HL-60 (cell line): ENCODE results near the gene CD8B2.
"Not testable (repeated sequence)": the region's sequence is repeated elsewhere in the genome, so short reads cannot be mapped to it uniquely, and the experiment has no call there.

Experiments
- DNase-seq, 2 experiments: peaks; one replicate each; pipeline ENCODE4 v3.0.0-alpha.2; 2010 to 2020; ENCODE audit warnings: low read depth in 1 of 2, low spot score in 1 of 2
- H3K27ac ChIP-seq: fragments of 250-450 bp; sonication (Bioruptor Pico); replicated peaks from 2 replicates; pipeline ENCODE4 v1.5.1; 2020; ENCODE audit warnings: mild to moderate bottlenecking, moderate library complexity
- H3K27me3 ChIP-seq: fragments of 250-450 bp; sonication (Bioruptor Pico); 2 replicates; pipeline ENCODE4 v1.5.1; 2021; ENCODE audit warnings: mild to moderate bottlenecking, moderate library complexity; ENCODE audit not compliant: insufficient read depth, poor library complexity, severe bottlenecking
- H3K4me3 ChIP-seq: replicated peaks from 2 replicates; pipeline ENCODE4 v1.5.1; 2011; ENCODE audit warnings: mild to moderate bottlenecking, control low read depth, low read length; ENCODE audit not compliant: insufficient read depth
- GABPA ChIP-seq: IDR thresholded peaks from 2 replicates; pipeline ENCODE4 v1.6.1; 2012; ENCODE audit warnings: low read depth
- POLR2AphosphoS5 ChIP-seq: IDR thresholded peaks from 2 replicates; pipeline ENCODE4 v1.6.1; 2012; ENCODE audit warnings: low read depth
- SPI1 ChIP-seq: IDR thresholded peaks from 2 replicates; pipeline ENCODE4 v1.6.1; 2012; ENCODE audit warnings: low read depth, mild to moderate bottlenecking, borderline replicate concordance
- TF ChIP-seq, protein P1 (sequence below): IDR thresholded peaks from one replicate; pipeline ENCODE4 v1.5.1; 2011; ENCODE audit warnings: low read length, control low read depth, inconsistent platforms; ENCODE audit not compliant: insufficient read depth
- TF ChIP-seq, protein P2 (sequence below): IDR thresholded peaks from 2 replicates; pipeline ENCODE4 v1.6.1; 2012; ENCODE audit warnings: low read depth; ENCODE audit not compliant: insufficient replicate concordance

CD8B2 gene

DNA sequence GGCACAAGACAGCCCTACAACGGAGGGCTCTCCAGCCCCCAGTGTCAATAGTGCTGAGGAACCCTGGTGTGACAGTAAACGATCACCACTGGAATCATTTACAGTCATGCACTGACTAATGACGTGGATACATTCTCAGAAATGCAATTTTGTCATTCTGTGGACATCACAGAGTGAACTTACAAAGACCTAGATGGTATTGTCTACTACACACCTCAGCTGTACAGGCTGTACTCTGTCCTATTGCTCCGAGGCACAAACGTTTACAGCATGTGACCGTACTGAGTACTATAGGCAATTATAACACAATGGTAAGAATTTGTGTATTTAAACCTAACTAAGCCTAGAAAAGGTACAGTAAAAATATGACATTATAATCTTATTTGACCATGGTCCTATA lies 67.2 kb downstream of the CD8B2 start:
- H3K4me3 ChIP-seq, result no peak overlapping the region
- TF ChIP-seq SPI1, result no peak
- TF ChIP-seq, protein P1, sequence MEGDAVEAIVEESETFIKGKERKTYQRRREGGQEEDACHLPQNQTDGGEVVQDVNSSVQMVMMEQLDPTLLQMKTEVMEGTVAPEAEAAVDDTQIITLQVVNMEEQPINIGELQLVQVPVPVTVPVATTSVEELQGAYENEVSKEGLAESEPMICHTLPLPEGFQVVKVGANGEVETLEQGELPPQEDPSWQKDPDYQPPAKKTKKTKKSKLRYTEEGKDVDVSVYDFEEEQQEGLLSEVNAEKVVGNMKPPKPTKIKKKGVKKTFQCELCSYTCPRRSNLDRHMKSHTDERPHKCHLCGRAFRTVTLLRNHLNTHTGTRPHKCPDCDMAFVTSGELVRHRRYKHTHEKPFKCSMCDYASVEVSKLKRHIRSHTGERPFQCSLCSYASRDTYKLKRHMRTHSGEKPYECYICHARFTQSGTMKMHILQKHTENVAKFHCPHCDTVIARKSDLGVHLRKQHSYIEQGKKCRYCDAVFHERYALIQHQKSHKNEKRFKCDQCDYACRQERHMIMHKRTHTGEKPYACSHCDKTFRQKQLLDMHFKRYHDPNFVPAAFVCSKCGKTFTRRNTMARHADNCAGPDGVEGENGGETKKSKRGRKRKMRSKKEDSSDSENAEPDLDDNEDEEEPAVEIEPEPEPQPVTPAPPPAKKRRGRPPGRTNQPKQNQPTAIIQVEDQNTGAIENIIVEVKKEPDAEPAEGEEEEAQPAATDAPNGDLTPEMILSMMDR, result no peak
- TF ChIP-seq GABPA, result no peak
- TF ChIP-seq, protein P2, sequence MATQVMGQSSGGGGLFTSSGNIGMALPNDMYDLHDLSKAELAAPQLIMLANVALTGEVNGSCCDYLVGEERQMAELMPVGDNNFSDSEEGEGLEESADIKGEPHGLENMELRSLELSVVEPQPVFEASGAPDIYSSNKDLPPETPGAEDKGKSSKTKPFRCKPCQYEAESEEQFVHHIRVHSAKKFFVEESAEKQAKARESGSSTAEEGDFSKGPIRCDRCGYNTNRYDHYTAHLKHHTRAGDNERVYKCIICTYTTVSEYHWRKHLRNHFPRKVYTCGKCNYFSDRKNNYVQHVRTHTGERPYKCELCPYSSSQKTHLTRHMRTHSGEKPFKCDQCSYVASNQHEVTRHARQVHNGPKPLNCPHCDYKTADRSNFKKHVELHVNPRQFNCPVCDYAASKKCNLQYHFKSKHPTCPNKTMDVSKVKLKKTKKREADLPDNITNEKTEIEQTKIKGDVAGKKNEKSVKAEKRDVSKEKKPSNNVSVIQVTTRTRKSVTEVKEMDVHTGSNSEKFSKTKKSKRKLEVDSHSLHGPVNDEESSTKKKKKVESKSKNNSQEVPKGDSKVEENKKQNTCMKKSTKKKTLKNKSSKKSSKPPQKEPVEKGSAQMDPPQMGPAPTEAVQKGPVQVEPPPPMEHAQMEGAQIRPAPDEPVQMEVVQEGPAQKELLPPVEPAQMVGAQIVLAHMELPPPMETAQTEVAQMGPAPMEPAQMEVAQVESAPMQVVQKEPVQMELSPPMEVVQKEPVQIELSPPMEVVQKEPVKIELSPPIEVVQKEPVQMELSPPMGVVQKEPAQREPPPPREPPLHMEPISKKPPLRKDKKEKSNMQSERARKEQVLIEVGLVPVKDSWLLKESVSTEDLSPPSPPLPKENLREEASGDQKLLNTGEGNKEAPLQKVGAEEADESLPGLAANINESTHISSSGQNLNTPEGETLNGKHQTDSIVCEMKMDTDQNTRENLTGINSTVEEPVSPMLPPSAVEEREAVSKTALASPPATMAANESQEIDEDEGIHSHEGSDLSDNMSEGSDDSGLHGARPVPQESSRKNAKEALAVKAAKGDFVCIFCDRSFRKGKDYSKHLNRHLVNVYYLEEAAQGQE, result no peak
- TF ChIP-seq POLR2AphosphoS5, result no peak
- DNase-seq, result no peak
- H3K27ac ChIP-seq, result no peak overlapping the region
- H3K27me3 ChIP-seq, result no peaks in the 10 kb centered on the region

DNA sequence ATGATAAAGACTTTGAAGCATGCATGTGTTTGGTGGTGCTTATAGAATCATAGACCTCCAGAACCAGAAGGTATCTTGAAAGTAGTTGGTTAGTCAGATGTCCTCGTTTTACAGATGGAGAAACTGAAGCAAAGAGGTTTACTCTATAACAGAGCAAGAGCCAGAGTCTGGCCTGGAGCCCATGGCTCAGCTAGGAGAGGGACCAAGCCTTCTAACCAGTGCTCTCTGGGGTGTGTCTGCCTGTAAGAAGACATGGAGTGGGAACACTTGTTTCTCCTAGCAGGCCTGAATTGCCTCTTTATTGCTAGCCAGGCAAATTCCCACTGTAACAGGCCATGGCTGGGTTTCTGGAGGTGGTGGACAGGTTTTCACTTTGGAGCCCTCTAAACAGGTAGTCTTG lies 67.9 kb downstream of the CD8B2 start:
- TF ChIP-seq SPI1, result no peak
- TF ChIP-seq POLR2AphosphoS5, result no peak
- TF ChIP-seq, protein P2, result no peak
- no peak for TF ChIP-seq GABPA
- TF ChIP-seq, protein P1, result no peak
- no peak overlapping the region for H3K27ac ChIP-seq
- H3K27me3 ChIP-seq, result no peaks in the 10 kb centered on the region
- DNase-seq, result no peak
- no peak overlapping the region for H3K4me3 ChIP-seq

DNA sequence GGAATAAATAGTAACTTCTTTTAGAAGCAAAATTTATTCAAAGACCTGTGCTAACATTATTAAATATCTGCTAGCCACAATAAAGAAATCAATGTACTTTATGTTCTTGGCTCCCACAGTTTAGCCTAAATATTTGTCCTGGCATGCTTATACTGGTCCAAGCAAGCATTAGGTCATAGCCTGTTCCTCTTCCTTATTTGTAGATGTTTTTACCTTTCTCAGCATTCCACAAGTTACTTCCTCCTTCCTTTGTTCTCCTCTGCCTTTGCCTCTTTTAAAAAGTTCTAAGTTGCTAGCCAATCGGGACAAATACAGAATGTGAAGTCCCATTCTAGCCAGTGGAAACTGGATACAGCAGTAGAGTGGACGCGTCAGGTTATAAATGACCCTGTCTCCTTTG lies 72.6 kb downstream of the CD8B2 start:
- DNase-seq, H3K27ac ChIP-seq: not testable (repeated sequence)

DNA sequence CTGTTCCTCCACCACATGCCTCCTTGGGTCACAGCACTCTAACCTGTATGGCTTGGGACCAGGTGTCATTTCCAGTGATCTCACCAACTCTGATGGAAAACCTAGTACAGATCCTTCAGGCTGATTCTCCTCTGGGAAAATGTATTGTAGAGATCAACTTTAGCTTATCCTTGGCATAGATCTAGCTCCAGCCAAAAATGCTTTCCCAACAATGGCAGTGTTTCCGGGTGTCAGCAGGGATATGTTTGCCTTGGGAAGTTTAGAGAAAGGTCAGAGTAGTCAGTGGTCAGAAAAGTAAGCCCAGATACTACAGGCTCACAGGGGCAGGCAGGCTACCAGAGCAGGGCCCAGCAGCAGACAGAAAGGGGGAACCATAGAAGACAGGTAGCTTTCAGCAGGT lies 73.6 kb downstream of the CD8B2 start:
- no peak overlapping the region for H3K27ac ChIP-seq
- no peak for DNase-seq
- H3K27me3 ChIP-seq, result no peaks in the 10 kb centered on the region
- no peak overlapping the region for H3K4me3 ChIP-seq
- no peak for TF ChIP-seq GABPA
- TF ChIP-seq, protein P2, result no peak
- no peak for TF ChIP-seq SPI1
- TF ChIP-seq, protein P1, result no peak
- no peak for TF ChIP-seq POLR2AphosphoS5

More for the DNA sequence above, 72.6 kb downstream of the CD8B2 start:
- H3K27me3 ChIP-seq, H3K4me3 ChIP-seq: not testable (repeated sequence)
